Endothelial cell of umbilical vein (primary cell): Measurements from ENCODE around the gene KANK2.

Experiments
- EZH2 ChIP-seq: IDR thresholded peaks from 2 replicates; pipeline ENCODE4 v1.6.1; 2012; ENCODE audit warnings: borderline replicate concordance, low read depth, mild to moderate bottlenecking, moderate library complexity, low read length, inconsistent platforms; ENCODE audit not compliant: severe bottlenecking
- FOS ChIP-seq: IDR thresholded peaks from 2 replicates; pipeline ENCODE4 v1.6.1; 2011; ENCODE audit warnings: mild to moderate bottlenecking, low read length, moderate library complexity, borderline replicate concordance; ENCODE audit not compliant: insufficient read depth
- MYC ChIP-seq: IDR thresholded peaks from one replicate; pipeline ENCODE4 v1.6.1; 2011; ENCODE audit warnings: mild to moderate bottlenecking, low read depth, low read length
- POLR2A ChIP-seq: IDR thresholded peaks from 2 replicates; pipeline ENCODE4 v1.6.1; 2012; ENCODE audit warnings: low read depth, mild to moderate bottlenecking, control low read depth, low read length
- POLR2AphosphoS5 ChIP-seq: IDR thresholded peaks from 2 replicates; pipeline ENCODE4 v1.6.1; 2012; ENCODE audit warnings: low read depth, mild to moderate bottlenecking, control low read depth, low read length, moderate library complexity; ENCODE audit not compliant: insufficient read depth
- TF ChIP-seq, protein P1 (sequence below), 2 donors: IDR thresholded peaks; 1 replicate in 1 of 2; 2 replicates in 1 of 2; pipeline ENCODE4 v1.5.1; 2011; ENCODE audit warnings: low read length in 2 of 2, mild to moderate bottlenecking in 2 of 2, moderate library complexity in 2 of 2, control low read depth in 1 of 2, inconsistent platforms in 1 of 2, low read depth in 1 of 2; ENCODE audit not compliant: insufficient read depth in 1 of 2; ENCODE audit errors: extremely low read depth in 1 of 2
- TF ChIP-seq, protein P2 (sequence below): IDR thresholded peaks from 2 replicates; pipeline ENCODE4 v1.6.1; 2011; ENCODE audit not compliant: insufficient read depth, insufficient read length

DNA sequence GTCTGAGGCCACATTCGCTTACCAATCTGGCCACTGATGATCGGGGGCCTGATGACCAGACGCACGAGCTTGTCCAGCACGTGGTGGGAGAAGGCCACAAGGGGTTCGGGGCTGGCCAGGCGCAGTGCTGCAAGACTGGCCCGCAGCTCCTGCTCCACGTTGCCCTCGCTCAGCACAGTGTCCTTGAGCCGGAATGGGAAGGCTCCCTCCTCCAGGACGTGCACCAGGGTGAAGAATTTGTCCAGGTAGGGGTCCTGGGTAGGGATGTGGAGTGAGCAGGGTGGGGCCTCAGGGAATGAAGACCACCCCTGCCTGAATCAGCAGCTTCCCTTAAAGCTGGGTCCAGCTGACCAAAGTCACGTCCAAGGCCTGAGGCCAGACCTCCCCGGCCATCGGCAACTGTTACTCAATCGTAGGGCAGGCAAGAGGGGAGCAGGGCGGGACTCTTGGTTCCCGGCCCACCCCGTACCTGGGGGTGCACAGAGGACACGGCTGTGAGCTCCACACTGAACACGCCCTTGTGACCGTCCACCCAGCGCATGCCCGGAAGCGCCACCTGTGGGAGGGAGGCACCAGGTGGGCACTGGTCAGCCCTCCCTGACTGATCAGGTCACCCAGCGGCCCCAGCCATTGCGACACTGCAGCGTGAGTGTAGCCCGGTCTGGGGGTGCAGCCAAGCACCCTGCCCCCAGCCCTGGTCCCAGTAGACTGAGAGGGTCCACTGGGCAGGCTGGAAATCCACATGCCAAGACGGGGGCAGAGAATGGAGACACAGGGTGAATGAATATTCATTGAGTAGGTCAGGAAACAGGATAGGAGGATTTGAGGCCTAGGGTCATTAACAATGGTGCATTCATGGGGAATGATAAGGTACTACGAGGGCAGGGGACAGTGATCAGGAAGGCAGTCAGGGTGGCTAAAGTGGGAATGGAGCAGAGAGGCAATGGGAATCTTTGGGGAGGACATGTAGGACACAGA, 39.3 kb upstream of the KANK2 start:
- TF ChIP-seq EZH2: no peak
- no peak for TF ChIP-seq POLR2AphosphoS5
- TF ChIP-seq, protein P1, sequence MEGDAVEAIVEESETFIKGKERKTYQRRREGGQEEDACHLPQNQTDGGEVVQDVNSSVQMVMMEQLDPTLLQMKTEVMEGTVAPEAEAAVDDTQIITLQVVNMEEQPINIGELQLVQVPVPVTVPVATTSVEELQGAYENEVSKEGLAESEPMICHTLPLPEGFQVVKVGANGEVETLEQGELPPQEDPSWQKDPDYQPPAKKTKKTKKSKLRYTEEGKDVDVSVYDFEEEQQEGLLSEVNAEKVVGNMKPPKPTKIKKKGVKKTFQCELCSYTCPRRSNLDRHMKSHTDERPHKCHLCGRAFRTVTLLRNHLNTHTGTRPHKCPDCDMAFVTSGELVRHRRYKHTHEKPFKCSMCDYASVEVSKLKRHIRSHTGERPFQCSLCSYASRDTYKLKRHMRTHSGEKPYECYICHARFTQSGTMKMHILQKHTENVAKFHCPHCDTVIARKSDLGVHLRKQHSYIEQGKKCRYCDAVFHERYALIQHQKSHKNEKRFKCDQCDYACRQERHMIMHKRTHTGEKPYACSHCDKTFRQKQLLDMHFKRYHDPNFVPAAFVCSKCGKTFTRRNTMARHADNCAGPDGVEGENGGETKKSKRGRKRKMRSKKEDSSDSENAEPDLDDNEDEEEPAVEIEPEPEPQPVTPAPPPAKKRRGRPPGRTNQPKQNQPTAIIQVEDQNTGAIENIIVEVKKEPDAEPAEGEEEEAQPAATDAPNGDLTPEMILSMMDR (IDR thresholded peaks at IDR 0.05; ENCODE audit: extremely low read depth in 1 of 2, insufficient read depth in 1 of 2, low read depth in 1 of 2, low read length in 2 of 2): no peak
- TF ChIP-seq POLR2A: no peak
- no peak for TF ChIP-seq FOS
- TF ChIP-seq, protein P2, sequence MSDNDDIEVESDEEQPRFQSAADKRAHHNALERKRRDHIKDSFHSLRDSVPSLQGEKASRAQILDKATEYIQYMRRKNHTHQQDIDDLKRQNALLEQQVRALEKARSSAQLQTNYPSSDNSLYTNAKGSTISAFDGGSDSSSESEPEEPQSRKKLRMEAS: no peak
- no peak for TF ChIP-seq MYC
